ENCODE data around the gene PNPLA2.

PNPLA2 gene

GRCh38 chr11:799641-800316 lies 18.9 kb upstream of the PNPLA2 start:
- DNase-seq, result no peak

GRCh38 chr11:800473-800872 lies 18.2 kb upstream of the PNPLA2 start:
- DNase-seq, result no peak

- no peak for DNase-seq
These were observed 17.5 kb upstream of the PNPLA2 start for GRCh38 chr11:801097-801780.

GRCh38 chr11:802018-802617 lies 16.6 kb upstream of the PNPLA2 start:
- no peak for DNase-seq

- DNase-seq, result no peak
These were observed 15.8 kb upstream of the PNPLA2 start for GRCh38 chr11:802693-803466.

GRCh38 chr11:803467-803742 lies 15.3 kb upstream of the PNPLA2 start:
- no peak for DNase-seq

GRCh38 chr11:803770-804598 lies 14.7 kb upstream of the PNPLA2 start:
- DNase-seq, result no peak

GRCh38 chr11:804599-804964 lies 14.1 kb upstream of the PNPLA2 start:
- no peak for DNase-seq

GRCh38 chr11:808427-809286 lies 10.1 kb upstream of the PNPLA2 start:
- no peak for DNase-seq

GRCh38 chr11:809287-810039 lies 9.3 kb upstream of the PNPLA2 start, which contains the start of gene RPLP2:
Gene RPLP2, plus strand, starts transcription at chr11:809967. Its CDS starts 268 bp downstream, at chr11:810235.
- DNase-seq, result peak; percentile 94

- no peak for DNase-seq
These were observed 8.6 kb upstream of the PNPLA2 start for GRCh38 chr11:810040-810567.

- DNase-seq, result no peak
These were observed 7.1 kb upstream of the PNPLA2 start for GRCh38 chr11:811446-812245.

- DNase-seq, result no peak
These were observed 6.3 kb upstream of the PNPLA2 start for GRCh38 chr11:812390-812789.

GRCh38 chr11:813072-813455 lies 5.7 kb upstream of the PNPLA2 start:
- no peak for DNase-seq

GRCh38 chr11:813456-814096 lies 5.1 kb upstream of the PNPLA2 start:
- DNase-seq, result no peak

GRCh38 chr11:815675-816432 lies 2.9 kb upstream of the PNPLA2 start:
- DNase-seq, result no peak

- DNase-seq, result no peak
These were observed 2.3 kb upstream of the PNPLA2 start for GRCh38 chr11:816433-816779.

GRCh38 chr11:819129-819931 lies 616 bp downstream of the PNPLA2 start:
- peak; percentile 83 for DNase-seq

Measured in NCI-H1092 (cell line).